Mesenchymal stem cell (in vitro differentiated cells and primary cell): Measurements from ENCODE around the gene RPL10.
A peak's percentile ranks its signal among the peaks of the same experiment; 100 is the strongest.

Source experiments
- DNase-seq: peaks from one replicate; pipeline ENCODE4 v3.0.0-alpha.2; 2013
- H2AFZ ChIP-seq: one replicate; pipeline ENCODE4 v1.6.1; 2013; ENCODE audit warnings: low read depth, mild to moderate bottlenecking, control low read depth, inconsistent platforms, low read length, moderate library complexity
- H2AK5ac ChIP-seq: 2 replicates; pipeline ENCODE4 v1.6.1; 2013; ENCODE audit warnings: low read length, moderate library complexity, mild to moderate bottlenecking, inconsistent platforms; ENCODE audit not compliant: severe bottlenecking
- H2BK120ac ChIP-seq: one replicate; pipeline ENCODE4 v1.6.1; 2013; ENCODE audit warnings: low read depth, mild to moderate bottlenecking, inconsistent platforms, low read length, moderate library complexity
- H2BK12ac ChIP-seq, 2 experiments: one replicate each; pipeline ENCODE4 v1.6.1; 2013; ENCODE audit warnings: inconsistent platforms in 2 of 2, low read length in 2 of 2, mild to moderate bottlenecking in 2 of 2, moderate library complexity in 2 of 2, control low read depth in 1 of 2
- H2BK15ac ChIP-seq: one replicate; pipeline ENCODE4 v1.6.1; 2013; ENCODE audit warnings: mild to moderate bottlenecking, low read depth, inconsistent platforms; ENCODE audit not compliant: poor library complexity, severe bottlenecking
- H2BK5ac ChIP-seq: 2 replicates; pipeline ENCODE4 v1.6.1; 2013; ENCODE audit warnings: low read depth, mild to moderate bottlenecking, low read length, control low read depth, inconsistent platforms; ENCODE audit not compliant: poor library complexity, severe bottlenecking
- H3K14ac ChIP-seq, 2 experiments: one replicate each; pipeline ENCODE4 v1.6.1; 2013; ENCODE audit warnings: inconsistent platforms in 2 of 2, low read length in 2 of 2, control low read depth in 1 of 2, mild to moderate bottlenecking in 1 of 2, moderate library complexity in 1 of 2
- H3K18ac ChIP-seq, 2 experiments: one replicate each; pipeline ENCODE4 v1.6.1; 2013; ENCODE audit warnings: inconsistent platforms in 2 of 2, low read length in 2 of 2, control low read depth in 1 of 2, low read depth in 1 of 2, mild to moderate bottlenecking in 1 of 2
- H3K23ac ChIP-seq, 2 experiments: one replicate each; pipeline ENCODE4 v1.6.1; 2013; ENCODE audit warnings: inconsistent platforms in 2 of 2, low read length in 2 of 2, mild to moderate bottlenecking in 2 of 2, moderate library complexity in 2 of 2, control low read depth in 1 of 2
- H3K27ac ChIP-seq: 2 replicates; pipeline ENCODE4 v1.5.1; 2013; ENCODE audit warnings: mild to moderate bottlenecking, moderate library complexity, low read length, control low read depth, inconsistent platforms; ENCODE audit not compliant: poor library complexity, severe bottlenecking
- H3K27me3 ChIP-seq, 2 experiments: 2 replicates each; pipeline versions ENCODE4 v1.6.1 to v1.7.0; 2013; ENCODE audit warnings: low read length in 2 of 2, mild to moderate bottlenecking in 2 of 2, moderate library complexity in 2 of 2, control low read depth in 1 of 2, inconsistent platforms in 1 of 2; ENCODE audit not compliant: control insufficient read depth in 1 of 2, insufficient read depth in 1 of 2
- H3K36me3 ChIP-seq, 2 experiments: 2 replicates each; pipeline versions ENCODE4 v1.6.1 to v1.7.0; 2013; ENCODE audit warnings: low read length in 2 of 2, control low read depth in 1 of 2, inconsistent platforms in 1 of 2, low read depth in 1 of 2, mild to moderate bottlenecking in 1 of 2; ENCODE audit not compliant: insufficient read depth in 2 of 2, control insufficient read depth in 1 of 2
- H3K4ac ChIP-seq, 2 experiments: one replicate each; pipeline ENCODE4 v1.6.1; 2013; ENCODE audit warnings: inconsistent platforms in 2 of 2, low read length in 2 of 2, mild to moderate bottlenecking in 2 of 2, moderate library complexity in 2 of 2, control low read depth in 1 of 2, low read depth in 1 of 2
- H3K4me1 ChIP-seq: 2 replicates; pipeline ENCODE4 v1.6.1; 2013; ENCODE audit warnings: low read depth, low read length, control low read depth; ENCODE audit not compliant: control insufficient read depth, insufficient read depth
- H3K4me2 ChIP-seq: 2 replicates; pipeline ENCODE4 v1.6.1; 2013; ENCODE audit warnings: low read length, mild to moderate bottlenecking, inconsistent platforms; ENCODE audit not compliant: poor library complexity, severe bottlenecking
- H3K4me3 ChIP-seq, 2 experiments: 2 replicates each; pipeline versions ENCODE4 v1.5.1 to v1.7.0; 2013; ENCODE audit warnings: low read length in 2 of 2, mild to moderate bottlenecking in 2 of 2, control low read depth in 1 of 2, low read depth in 1 of 2; ENCODE audit not compliant: insufficient read depth in 1 of 2
- H3K79me1 ChIP-seq: replicated peaks from 2 replicates; pipeline ENCODE4 v1.6.1; 2013; ENCODE audit warnings: mild to moderate bottlenecking, control low read depth, low read length, inconsistent platforms; ENCODE audit not compliant: poor library complexity, severe bottlenecking
- H3K9ac ChIP-seq: 2 replicates; pipeline ENCODE4 v1.7.0; 2013; ENCODE audit warnings: mild to moderate bottlenecking, low read length, moderate library complexity
- H3K9me3 ChIP-seq: 2 replicates; pipeline ENCODE4 v1.7.0; 2013; ENCODE audit warnings: mild to moderate bottlenecking, low read length; ENCODE audit not compliant: control insufficient read depth
- H4K8ac ChIP-seq: one replicate; pipeline ENCODE4 v1.6.1; 2013; ENCODE audit warnings: inconsistent platforms, mild to moderate bottlenecking, low read length, moderate library complexity
- H4K91ac ChIP-seq: one replicate; pipeline ENCODE4 v1.6.1; 2013; ENCODE audit warnings: mild to moderate bottlenecking, low read length, inconsistent platforms
- WGBS: methylation state at CpG from one replicate; pipeline ENCODE4 v1.1.7; 2013; ENCODE audit warnings: mixed read lengths; 5-methylcytosine and 5-hydroxymethylcytosine counted together

The RPL10 gene

GRCh38 chrX:154358829-154359228, 39.3 kb upstream of the RPL10 start:
- Histone ChIP-seq H4K8ac (no peak overlapping the region), H2AFZ (no peak overlapping the region), H3K9ac (no peak overlapping the region), H3K4me1 (peaks cover 28% of the 10 kb centered on the region), H3K27me3 (no peaks in the 10 kb centered on the region), H2BK5ac (no peak overlapping the region), H3K27ac (no peak overlapping the region), H2BK120ac (no peak overlapping the region), H4K91ac (no peak overlapping the region), H3K23ac (no peak overlapping the region), H3K4me3 (no peak overlapping the region), H2BK12ac (no peak overlapping the region), H2BK15ac (no peak overlapping the region), H3K36me3 (peaks cover 85 to 94% of the 10 kb centered on the region in 2 experiments), H3K9me3 (no peaks in the 10 kb centered on the region), H3K79me1 (no peaks in the 10 kb centered on the region), H3K14ac (no peak overlapping the region), H3K4ac (no peak overlapping the region), H3K18ac (no peak overlapping the region), H3K4me2 (no peak overlapping the region), H2AK5ac (no peak overlapping the region)
- no peak for DNase-seq
- 94% methylated on average over 6 of the region's 6 CpGs for WGBS

DNA sequence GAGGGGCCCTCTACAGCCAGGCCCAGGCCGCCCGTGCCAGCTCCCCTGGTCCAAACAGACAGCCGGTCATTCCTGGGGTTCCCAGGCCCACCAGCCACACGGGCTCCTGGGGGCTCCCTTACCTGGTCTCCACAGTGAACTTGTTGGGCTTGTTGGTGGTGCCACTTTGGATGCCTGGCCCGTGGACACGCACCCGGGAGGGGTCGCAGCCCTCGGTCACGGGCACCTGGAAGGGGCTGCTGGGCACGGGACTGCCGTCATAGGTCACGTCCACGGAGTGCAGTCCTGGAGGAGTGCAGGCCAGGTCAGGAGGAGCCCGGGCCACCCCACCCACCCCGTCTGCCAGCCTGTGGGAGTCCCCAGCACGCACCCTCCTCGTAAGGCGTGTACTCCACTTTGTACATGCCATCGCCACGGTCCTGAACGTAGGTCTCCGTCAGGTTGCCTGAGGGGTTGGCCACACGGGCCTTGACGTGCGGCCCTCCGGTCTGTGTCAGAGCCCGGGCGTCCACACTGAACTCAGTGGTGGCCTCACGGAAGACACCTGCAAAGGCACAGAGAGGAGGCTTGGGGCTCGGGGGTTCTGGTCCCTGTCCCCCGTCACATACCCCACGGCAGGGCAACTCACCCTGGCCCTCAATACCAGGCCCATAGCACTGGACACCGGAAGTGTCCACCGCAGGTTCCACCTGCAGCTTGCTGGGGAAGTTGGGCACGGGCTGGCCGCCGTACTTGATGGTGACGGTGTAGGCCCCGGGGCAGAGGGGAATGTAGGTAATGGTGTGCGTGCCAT, 38.6 kb upstream of the RPL10 start:
- Histone ChIP-seq H3K79me1 (no peaks in the 10 kb centered on the region), H3K18ac (no peak overlapping the region), H2BK12ac (no peak overlapping the region), H3K14ac (no peak overlapping the region), H2BK15ac (no peak overlapping the region), H3K27ac (no peak overlapping the region), H3K9me3 (no peaks in the 10 kb centered on the region), H3K4me2 (no peak overlapping the region), H3K23ac (no peak overlapping the region), H3K9ac (no peak overlapping the region), H4K91ac (no peak overlapping the region), H2AFZ (no peak overlapping the region), H4K8ac (no peak overlapping the region), H3K4ac (no peak overlapping the region), H3K4me1 (peaks cover 30% of the 10 kb centered on the region), H3K27me3 (no peaks in the 10 kb centered on the region), H2BK120ac (no peak overlapping the region), H3K4me3 (no peak overlapping the region), H3K36me3 (peaks cover 85 to 94% of the 10 kb centered on the region in 2 experiments), H2AK5ac (no peak overlapping the region), H2BK5ac (no peak overlapping the region)
- DNase-seq = no peak
- WGBS = 95% methylated on average over 25 of the region's 41 CpGs

DNA sequence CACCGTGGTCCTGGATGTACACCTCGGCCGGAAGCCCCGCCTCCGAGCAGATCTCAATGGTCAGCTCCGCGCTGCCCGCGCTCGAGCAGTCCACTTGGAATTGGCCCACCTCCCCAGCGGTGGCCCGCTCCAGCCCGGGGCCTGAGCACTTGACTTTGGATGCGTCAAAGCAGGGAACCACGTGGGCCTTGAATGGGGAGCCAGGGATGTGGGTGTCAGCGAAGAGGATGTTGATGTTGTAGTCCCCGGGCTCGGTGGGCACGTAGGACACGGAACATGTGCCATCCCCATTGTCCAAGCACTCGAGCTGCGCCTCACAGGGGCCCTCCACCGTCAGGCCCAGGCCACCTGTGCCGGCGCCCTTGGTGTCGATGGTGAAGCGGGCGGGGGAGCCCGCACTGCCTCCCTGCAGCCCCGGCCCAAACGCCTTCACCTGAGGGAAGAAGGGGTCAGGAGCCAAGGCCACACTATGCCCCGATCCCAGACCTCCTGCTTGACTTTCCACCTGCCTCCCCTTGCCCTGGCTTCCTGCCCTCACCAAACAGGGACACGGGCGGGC, 37.9 kb upstream of the RPL10 start:
- Histone ChIP-seq H2AK5ac (no peak overlapping the region), H3K14ac (no peak overlapping the region), H3K27me3 (no peaks in the 10 kb centered on the region), H2BK5ac (no peak overlapping the region), H3K9ac (no peak overlapping the region), H3K4ac (no peak overlapping the region), H2BK12ac (no peak overlapping the region), H2BK15ac (no peak overlapping the region), H3K36me3 (peaks cover 87 to 94% of the 10 kb centered on the region in 2 experiments), H4K8ac (peak overlapping the region; percentile 46), H3K23ac (no peak overlapping the region), H3K9me3 (no peaks in the 10 kb centered on the region), H3K79me1 (no peaks in the 10 kb centered on the region), H3K4me3 (no peak overlapping the region), H3K27ac (no peak overlapping the region), H3K4me2 (no peak overlapping the region), H3K18ac (no peak overlapping the region), H3K4me1 (peaks cover 36% of the 10 kb centered on the region), H2AFZ (no peak overlapping the region), H4K91ac (peak overlapping the region; percentile 32), H2BK120ac (no peak overlapping the region)
- WGBS = 87% methylated on average over 14 of the region's 34 CpGs
- DNase-seq = no peak

DNA sequence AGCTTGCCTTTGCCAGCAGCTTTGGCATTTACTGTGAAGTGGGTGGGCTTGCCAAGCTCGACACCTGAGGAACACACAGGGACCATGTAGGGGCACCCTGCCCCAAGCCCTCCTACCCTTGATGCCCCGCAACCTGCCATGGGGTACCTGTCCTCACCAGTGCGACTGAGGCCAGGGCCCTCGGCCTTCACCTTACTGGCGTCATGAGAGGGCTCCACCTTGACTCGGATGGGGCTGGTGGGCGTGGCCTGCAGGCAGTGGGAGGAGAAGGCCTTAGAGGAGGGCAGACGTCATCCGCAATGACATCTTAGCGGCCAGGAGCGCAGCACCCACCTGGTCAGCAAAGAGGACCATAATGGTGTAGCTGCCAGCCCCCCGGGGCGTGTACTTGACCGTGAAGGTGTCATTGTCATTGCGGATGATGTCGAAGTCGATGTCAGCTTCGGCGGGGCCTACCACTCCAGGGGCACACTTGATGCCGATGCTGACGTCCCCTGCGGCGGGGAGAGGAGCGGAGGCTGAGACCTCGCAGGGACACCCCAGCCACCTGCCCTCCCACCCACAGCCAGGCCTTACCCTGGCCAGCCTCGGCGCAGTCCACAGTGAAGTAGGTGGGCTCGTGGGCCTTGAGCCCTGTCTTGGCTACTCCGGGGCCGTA, 36.0 kb upstream of the RPL10 start:
- Histone ChIP-seq H3K27me3 (no peaks in the 10 kb centered on the region), H3K9ac (no peak overlapping the region), H4K8ac (no peak overlapping the region), H3K27ac (no peak overlapping the region), H2BK120ac (no peak overlapping the region), H3K18ac (no peak overlapping the region), H3K9me3 (no peaks in the 10 kb centered on the region), H3K14ac (no peak overlapping the region), H3K36me3 (peaks cover 93 to 94% of the 10 kb centered on the region in 2 experiments), H3K4me2 (no peak overlapping the region), H3K4ac (no peak overlapping the region), H2BK15ac (no peak overlapping the region), H3K4me3 (no peak overlapping the region), H2AFZ (no peak overlapping the region), H2BK12ac (no peak overlapping the region), H2BK5ac (no peak overlapping the region), H4K91ac (no peak overlapping the region), H3K23ac (no peak overlapping the region), H2AK5ac (no peak overlapping the region), H3K79me1 (no peaks in the 10 kb centered on the region), H3K4me1 (peaks cover 39% of the 10 kb centered on the region)
- 95% methylated on average over 26 of the region's 30 CpGs for WGBS
- no peak for DNase-seq
